ENCODE data around the gene RCBTB2. TPM values are rescaled to one million over a fixed set of nuclear protein-coding genes. Genes with fewer than 3 reads are reported as not detected.

RCBTB2 gene
- total RNA-seq, 1 donor from 2014 or later: 4.3 TPM

DNA sequence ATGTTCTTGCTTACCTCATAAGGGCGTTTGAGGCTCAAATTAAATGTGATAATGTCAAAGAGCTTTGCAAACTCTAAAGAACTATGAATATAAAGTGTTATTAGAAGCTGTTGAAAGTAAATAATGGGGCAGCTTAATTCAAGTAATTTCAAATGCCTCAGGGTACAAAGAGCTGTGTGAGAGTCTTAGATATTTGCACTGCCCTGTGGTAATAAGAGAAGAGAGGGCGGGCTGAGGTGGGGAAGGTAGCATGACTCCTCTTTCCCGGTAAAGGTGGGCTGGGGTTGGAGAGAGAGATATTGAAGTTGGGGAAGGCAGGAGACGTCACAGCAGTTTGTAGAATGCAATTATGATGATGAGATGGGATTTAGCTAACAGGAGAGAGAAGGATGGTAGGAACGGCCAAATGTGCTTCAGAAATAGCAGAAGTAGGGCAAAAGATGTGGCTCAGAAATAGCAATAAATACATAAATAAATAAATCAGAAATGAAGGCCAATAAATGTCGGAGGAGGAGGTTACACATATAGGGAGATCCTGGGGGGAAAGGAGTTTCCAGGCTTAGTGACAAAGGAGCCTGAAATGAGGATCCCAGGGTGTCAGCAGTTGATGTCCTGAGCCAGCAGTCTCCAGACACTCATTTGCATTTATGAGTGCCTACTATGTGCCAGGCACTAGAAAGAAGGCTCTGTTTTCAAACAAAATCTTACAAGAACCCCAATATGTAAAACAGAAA is 35.7 kb upstream of the RCBTB2 start:
- DNase-seq (ENCODE audit: low read depth) (no peak), FAIRE-seq (no peak)
- Mint-ChIP-seq H3K9me3 (ENCODE audit: unreplicated experiment) (no peaks in the 10 kb centered on the region), H3K36me3 (ENCODE audit: low read depth, unreplicated experiment) (no peaks in the 10 kb centered on the region), H3K4me1 (ENCODE audit: low read depth, unreplicated experiment) (peaks cover 4% of the 10 kb centered on the region), H3K27me3 (ENCODE audit: low read depth, unreplicated experiment) (peaks cover 2% of the 10 kb centered on the region), H3K27ac (ENCODE audit: unreplicated experiment) (no peak overlapping the region), H3K4me3 (ENCODE audit: unreplicated experiment) (no peak overlapping the region)
- no peak overlapping the region for H3K4me3 ChIP-seq (ENCODE audit: insufficient read depth, low read depth, low read length)
- H3K27ac ChIP-seq (ENCODE audit: low read depth, low read length): no peak overlapping the region
- H3K9ac ChIP-seq (ENCODE audit: low read length): no peak overlapping the region
- peaks cover 7% of the 10 kb centered on the region for H3K4me1 ChIP-seq (ENCODE audit: insufficient read depth, low read length)
- no peaks in the 10 kb centered on the region for H3K9me3 ChIP-seq (ENCODE audit: insufficient read depth, low read depth, low read length)
- no peaks in the 10 kb centered on the region for H4K20me1 ChIP-seq (ENCODE audit: insufficient read depth, low read length)
- H3K4me2 ChIP-seq (ENCODE audit: low read length): no peak overlapping the region
- H3K36me3 ChIP-seq (ENCODE audit: insufficient read depth, low read length): no peaks in the 10 kb centered on the region
- no peaks in the 10 kb centered on the region for H3K27me3 ChIP-seq (ENCODE audit: insufficient read depth, low read length)
- no peak for TF ChIP-seq EZH2 (IDR thresholded peaks at IDR 0.05; ENCODE audit: insufficient read depth, low read length)
- no peaks in the 10 kb centered on the region for H3K79me2 ChIP-seq (ENCODE audit: insufficient read depth, low read length)
- H2AFZ ChIP-seq (ENCODE audit: low read depth, low read length): peak overlapping the region; percentile 5

- no peak overlapping the region for H3K27ac Mint-ChIP-seq (ENCODE audit: unreplicated experiment)
- H3K27me3 Mint-ChIP-seq (ENCODE audit: low read depth, unreplicated experiment): peaks cover 2% of the 10 kb centered on the region
- H3K9me3 Mint-ChIP-seq (ENCODE audit: unreplicated experiment): no peaks in the 10 kb centered on the region
- H3K4me3 Mint-ChIP-seq (ENCODE audit: unreplicated experiment): no peak overlapping the region
- FAIRE-seq (peak; percentile 20), DNase-seq (ENCODE audit: low read depth) (no peak)
- H3K27me3 ChIP-seq (ENCODE audit: insufficient read depth, low read length): no peaks in the 10 kb centered on the region
- H3K36me3 ChIP-seq (ENCODE audit: insufficient read depth, low read length): no peaks in the 10 kb centered on the region
- no peak overlapping the region for H3K27ac ChIP-seq (ENCODE audit: low read depth, low read length)
- H3K9ac ChIP-seq (ENCODE audit: low read length): no peak overlapping the region
- no peak overlapping the region for H3K4me3 ChIP-seq (ENCODE audit: insufficient read depth, low read depth, low read length)
- H3K36me3 Mint-ChIP-seq (ENCODE audit: low read depth, unreplicated experiment): no peaks in the 10 kb centered on the region
- no peak overlapping the region for H3K4me2 ChIP-seq (ENCODE audit: low read length)
- H3K79me2 ChIP-seq (ENCODE audit: insufficient read depth, low read length): no peaks in the 10 kb centered on the region
- H2AFZ ChIP-seq (ENCODE audit: low read depth, low read length): peak overlapping the region; percentile 5
- no peaks in the 10 kb centered on the region for H3K9me3 ChIP-seq (ENCODE audit: insufficient read depth, low read depth, low read length)
- H3K4me1 ChIP-seq (ENCODE audit: insufficient read depth, low read length): peaks cover 7% of the 10 kb centered on the region
- TF ChIP-seq EZH2 (IDR thresholded peaks at IDR 0.05; ENCODE audit: insufficient read depth, low read length): no peak
- no peaks in the 10 kb centered on the region for H4K20me1 ChIP-seq (ENCODE audit: insufficient read depth, low read length)
- H3K4me1 Mint-ChIP-seq (ENCODE audit: low read depth, unreplicated experiment): peaks cover 4% of the 10 kb centered on the region
Observed at GRCh38 chr13:48567515-48568369, 34.9 kb upstream of the RCBTB2 start.

- peaks cover 4% of the 10 kb centered on the region for H3K4me1 ChIP-seq (ENCODE audit: insufficient read depth, low read length)
- no peak overlapping the region for H3K4me2 ChIP-seq (ENCODE audit: low read length)
- H3K27me3 ChIP-seq (ENCODE audit: insufficient read depth, low read length): no peaks in the 10 kb centered on the region
- Mint-ChIP-seq H3K27me3 (ENCODE audit: low read depth, unreplicated experiment) (peaks cover 2% of the 10 kb centered on the region), H3K4me1 (ENCODE audit: low read depth, unreplicated experiment) (peaks cover 3% of the 10 kb centered on the region), H3K9me3 (ENCODE audit: unreplicated experiment) (no peaks in the 10 kb centered on the region), H3K4me3 (ENCODE audit: unreplicated experiment) (no peak overlapping the region), H3K27ac (ENCODE audit: unreplicated experiment) (no peak overlapping the region), H3K36me3 (ENCODE audit: low read depth, unreplicated experiment) (no peaks in the 10 kb centered on the region)
- no peak for FAIRE-seq
- H4K20me1 ChIP-seq (ENCODE audit: insufficient read depth, low read length): no peaks in the 10 kb centered on the region
- no peak overlapping the region for H3K4me3 ChIP-seq (ENCODE audit: insufficient read depth, low read depth, low read length)
- no peak overlapping the region for H3K9ac ChIP-seq (ENCODE audit: low read length)
- H3K36me3 ChIP-seq (ENCODE audit: insufficient read depth, low read length): no peaks in the 10 kb centered on the region
- H3K27ac ChIP-seq (ENCODE audit: low read depth, low read length): no peak overlapping the region
- H3K9me3 ChIP-seq (ENCODE audit: insufficient read depth, low read depth, low read length): no peaks in the 10 kb centered on the region
- H3K79me2 ChIP-seq (ENCODE audit: insufficient read depth, low read length): no peaks in the 10 kb centered on the region
- DNase-seq (ENCODE audit: low read depth): no peak
- TF ChIP-seq, protein P1, sequence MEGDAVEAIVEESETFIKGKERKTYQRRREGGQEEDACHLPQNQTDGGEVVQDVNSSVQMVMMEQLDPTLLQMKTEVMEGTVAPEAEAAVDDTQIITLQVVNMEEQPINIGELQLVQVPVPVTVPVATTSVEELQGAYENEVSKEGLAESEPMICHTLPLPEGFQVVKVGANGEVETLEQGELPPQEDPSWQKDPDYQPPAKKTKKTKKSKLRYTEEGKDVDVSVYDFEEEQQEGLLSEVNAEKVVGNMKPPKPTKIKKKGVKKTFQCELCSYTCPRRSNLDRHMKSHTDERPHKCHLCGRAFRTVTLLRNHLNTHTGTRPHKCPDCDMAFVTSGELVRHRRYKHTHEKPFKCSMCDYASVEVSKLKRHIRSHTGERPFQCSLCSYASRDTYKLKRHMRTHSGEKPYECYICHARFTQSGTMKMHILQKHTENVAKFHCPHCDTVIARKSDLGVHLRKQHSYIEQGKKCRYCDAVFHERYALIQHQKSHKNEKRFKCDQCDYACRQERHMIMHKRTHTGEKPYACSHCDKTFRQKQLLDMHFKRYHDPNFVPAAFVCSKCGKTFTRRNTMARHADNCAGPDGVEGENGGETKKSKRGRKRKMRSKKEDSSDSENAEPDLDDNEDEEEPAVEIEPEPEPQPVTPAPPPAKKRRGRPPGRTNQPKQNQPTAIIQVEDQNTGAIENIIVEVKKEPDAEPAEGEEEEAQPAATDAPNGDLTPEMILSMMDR (IDR thresholded peaks at IDR 0.05; ENCODE audit: insufficient read depth, low read depth, low read length): no peak
- TF ChIP-seq EZH2 (IDR thresholded peaks at IDR 0.05; ENCODE audit: insufficient read depth, low read length): no peak
- H2AFZ ChIP-seq (ENCODE audit: low read depth, low read length): no peak overlapping the region
Observed at GRCh38 chr13:48564056-48564455, 31.2 kb upstream of the RCBTB2 start.
